GM12878 (cell line): ENCODE data around the gene PPP2R2B.

Source experiments
- ATF2 ChIP-seq: IDR thresholded peaks from 2 replicates; pipeline ENCODE4 v1.6.1; 2012; ENCODE audit warnings: low read length, inconsistent platforms
- SMAD1 ChIP-seq: fragments of 450-650 bp; IDR thresholded peaks from 2 replicates; pipeline ENCODE4 v1.6.1; 2018; ENCODE audit warnings: mild to moderate bottlenecking, low read depth; ENCODE audit not compliant: partially characterized antibody

- TF ChIP-seq SMAD1 (no peak), ATF2 (no peak)
These were observed 238.2 kb downstream of the PPP2R2B start for GRCh38 chr5:146640285-146640896.
